ENCODE data around the gene SIGLEC1.
A peak's percentile ranks its signal among the peaks of the same experiment; 100 is the strongest.

SIGLEC1 gene

GRCh38 chr20:3712279-3712873 is at the start of gene SIGLEC1:
TSS of gene SIGLEC1 (minus strand) at chr20:3712600. CDS start at chr20:3707128, 5,472 bp downstream.
- DNase-seq (ENCODE audit: low read depth in 3 of 3): no peak

- DNase-seq (ENCODE audit: low read depth in 3 of 3): no peak
These were observed 48.4 kb upstream of the SIGLEC1 start for GRCh38 chr20:3760655-3761348.

- no peak for DNase-seq (ENCODE audit: low read depth in 3 of 3)
These were observed 47.5 kb upstream of the SIGLEC1 start for GRCh38 chr20:3759884-3760283.

- no peak for DNase-seq (ENCODE audit: low read depth in 3 of 3)
These were observed 47.0 kb upstream of the SIGLEC1 start for GRCh38 chr20:3759316-3759823.

GRCh38 chr20:3758566-3758965 is 46.2 kb upstream of the SIGLEC1 start:
- no peak for DNase-seq (ENCODE audit: low read depth in 3 of 3)

GRCh38 chr20:3757268-3757667 is 44.9 kb upstream of the SIGLEC1 start:
- DNase-seq (ENCODE audit: low read depth in 3 of 3): no peak

GRCh38 chr20:3755814-3756480 is 43.5 kb upstream of the SIGLEC1 start:
- DNase-seq (ENCODE audit: low read depth in 3 of 3): no peak

GRCh38 chr20:3755269-3755668 is 42.9 kb upstream of the SIGLEC1 start:
- DNase-seq (ENCODE audit: low read depth in 3 of 3): no peak

- no peak for DNase-seq (ENCODE audit: low read depth in 3 of 3)
These were observed 41.9 kb upstream of the SIGLEC1 start for GRCh38 chr20:3754276-3754630.

GRCh38 chr20:3753501-3754275 is 41.3 kb upstream of the SIGLEC1 start:
- no peak for DNase-seq (ENCODE audit: low read depth in 3 of 3)

GRCh38 chr20:3753098-3753497 is 40.7 kb upstream of the SIGLEC1 start:
- DNase-seq (ENCODE audit: low read depth in 3 of 3): peak in 2 of 3 experiments; percentile 40 to 47

GRCh38 chr20:3752386-3752759 is 40.0 kb upstream of the SIGLEC1 start:
- DNase-seq (ENCODE audit: low read depth in 3 of 3): no peak

- DNase-seq (ENCODE audit: low read depth in 3 of 3): peak in 2 of 3 experiments; percentile 22 to 63
These were observed 39.4 kb upstream of the SIGLEC1 start for GRCh38 chr20:3751675-3752385.

GRCh38 chr20:3751305-3751674 is 38.9 kb upstream of the SIGLEC1 start:
- DNase-seq (ENCODE audit: low read depth in 3 of 3): no peak

GRCh38 chr20:3749689-3750531 is 37.5 kb upstream of the SIGLEC1 start:
- peak in 1 of 3 experiments; percentile 37 for DNase-seq (ENCODE audit: low read depth in 3 of 3)

- no peak for DNase-seq (ENCODE audit: low read depth in 3 of 3)
These were observed 36.8 kb upstream of the SIGLEC1 start for GRCh38 chr20:3749087-3749688.

- DNase-seq (ENCODE audit: low read depth in 3 of 3): no peak
These were observed 35.7 kb upstream of the SIGLEC1 start for GRCh38 chr20:3748073-3748472.

GRCh38 chr20:3747471-3747870 is 35.1 kb upstream of the SIGLEC1 start:
- no peak for DNase-seq (ENCODE audit: low read depth in 3 of 3)

GRCh38 chr20:3745686-3746173 is 33.3 kb upstream of the SIGLEC1 start:
- no peak for DNase-seq (ENCODE audit: low read depth in 3 of 3)
